NCI-H524 treated with DMSO at 0.1 percent for 48 hours (cell line): Measurements from ENCODE around the gene WNT3.
"Not testable (repeated sequence)": the region's sequence is repeated elsewhere in the genome, so short reads cannot be mapped to it uniquely, and the experiment has no call there.

Source experiments
- DNase-seq: peaks from one replicate; lab custom pipeline; 2025; lab: John Stamatoyannopoulos, UW

The WNT3 gene

DNA sequence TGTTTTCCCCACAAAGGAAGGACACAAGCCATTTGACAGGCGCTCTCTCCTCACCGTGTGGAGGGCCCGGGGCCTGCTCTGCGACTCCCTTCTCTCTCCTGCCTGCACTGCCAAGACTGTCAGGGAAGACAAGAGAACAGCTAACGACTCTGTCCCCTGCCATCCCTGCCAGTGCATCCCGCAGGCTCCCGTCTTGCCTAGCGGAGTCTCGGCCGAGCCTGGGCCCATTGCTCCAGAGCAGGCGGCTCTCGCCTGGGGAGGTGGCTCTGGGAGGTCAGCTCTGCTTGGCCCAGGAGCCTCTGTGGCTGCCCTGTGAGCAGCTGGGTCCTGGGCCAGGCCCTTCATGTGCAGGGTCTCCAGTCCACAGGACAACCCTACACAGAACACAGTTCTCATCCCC lies 53.0 kb downstream of the WNT3 start:
- DNase-seq = no peak

- no peak for DNase-seq
Observed at GRCh38 chr17:46764709-46765401, 53.6 kb downstream of the WNT3 start.

DNA sequence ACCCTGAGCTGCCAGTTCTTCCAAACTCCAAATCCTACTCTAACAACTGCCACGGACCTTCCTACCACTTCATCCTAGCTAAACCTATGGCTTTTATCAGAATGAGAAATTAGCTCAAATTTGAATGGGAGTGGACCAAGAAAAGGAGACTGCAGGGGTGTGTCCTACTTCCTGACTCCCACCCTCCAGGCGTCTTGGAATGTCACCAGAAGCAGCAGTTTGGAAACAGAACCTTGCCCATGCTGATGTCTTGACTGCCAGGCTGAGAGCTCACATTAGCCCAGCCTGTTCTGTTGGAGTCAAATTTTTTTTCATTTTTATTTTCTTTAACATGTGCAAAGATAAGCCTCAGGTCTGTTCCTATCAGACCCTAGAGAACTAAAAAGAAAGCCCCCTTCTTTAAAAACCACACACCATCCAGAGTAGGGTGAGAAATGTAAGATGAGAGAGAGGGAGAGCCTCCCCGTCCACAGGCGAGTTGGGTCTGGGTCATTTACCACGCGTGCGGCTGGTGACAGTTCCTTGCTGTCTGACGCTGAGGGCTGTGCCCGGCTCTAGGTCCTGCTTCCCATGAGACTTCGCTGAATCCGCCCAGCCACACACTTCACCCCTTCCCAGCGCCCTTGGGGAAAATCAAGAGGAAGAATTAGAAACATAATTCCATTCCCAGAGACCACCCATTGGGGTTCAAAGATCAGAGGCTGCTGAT lies 54.3 kb downstream of the WNT3 start:
- no peak for DNase-seq

GRCh38 chr17:46763416-46763815 lies 55.1 kb downstream of the WNT3 start:
- DNase-seq = no peak

GRCh38 chr17:46759141-46759540 lies 59.4 kb downstream of the WNT3 start:
- DNase-seq = no peak

DNA sequence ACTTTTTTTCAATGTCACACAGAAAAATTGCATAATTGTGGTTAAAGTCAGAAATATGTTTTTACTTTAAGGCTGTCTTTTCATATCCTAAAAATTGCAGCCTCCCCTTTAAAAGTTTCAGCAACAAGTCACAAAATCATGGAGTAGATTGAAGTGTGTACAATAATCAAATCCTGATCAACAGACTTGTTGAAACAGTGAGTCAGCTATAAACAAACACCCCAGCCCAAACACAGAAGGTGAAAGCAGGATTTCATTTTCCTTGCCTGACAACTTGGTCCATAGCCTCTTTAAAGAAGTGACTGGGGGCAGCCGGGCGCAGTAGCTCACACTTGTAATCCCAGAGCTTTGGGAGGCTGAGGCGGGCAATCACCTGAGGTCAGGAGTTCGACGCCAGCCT lies 59.9 kb downstream of the WNT3 start:
- no peak for DNase-seq

GRCh38 chr17:46757588-46757987 lies 60.9 kb downstream of the WNT3 start:
- not testable (repeated sequence) for DNase-seq

- DNase-seq = no peak
Observed at GRCh38 chr17:46756861-46757260, 61.6 kb downstream of the WNT3 start.

- DNase-seq = no peak
Observed at GRCh38 chr17:46756081-46756735, 62.3 kb downstream of the WNT3 start.

- no peak for DNase-seq
Observed at GRCh38 chr17:46753776-46754175, 64.7 kb downstream of the WNT3 start.

- no peak for DNase-seq
Observed at GRCh38 chr17:46751425-46751824, 67.1 kb downstream of the WNT3 start.

GRCh38 chr17:46745376-46745775 lies 73.1 kb downstream of the WNT3 start:
- no peak for DNase-seq

- DNase-seq = no peak
Observed at GRCh38 chr17:46744441-46744840, 74.1 kb downstream of the WNT3 start.

DNA sequence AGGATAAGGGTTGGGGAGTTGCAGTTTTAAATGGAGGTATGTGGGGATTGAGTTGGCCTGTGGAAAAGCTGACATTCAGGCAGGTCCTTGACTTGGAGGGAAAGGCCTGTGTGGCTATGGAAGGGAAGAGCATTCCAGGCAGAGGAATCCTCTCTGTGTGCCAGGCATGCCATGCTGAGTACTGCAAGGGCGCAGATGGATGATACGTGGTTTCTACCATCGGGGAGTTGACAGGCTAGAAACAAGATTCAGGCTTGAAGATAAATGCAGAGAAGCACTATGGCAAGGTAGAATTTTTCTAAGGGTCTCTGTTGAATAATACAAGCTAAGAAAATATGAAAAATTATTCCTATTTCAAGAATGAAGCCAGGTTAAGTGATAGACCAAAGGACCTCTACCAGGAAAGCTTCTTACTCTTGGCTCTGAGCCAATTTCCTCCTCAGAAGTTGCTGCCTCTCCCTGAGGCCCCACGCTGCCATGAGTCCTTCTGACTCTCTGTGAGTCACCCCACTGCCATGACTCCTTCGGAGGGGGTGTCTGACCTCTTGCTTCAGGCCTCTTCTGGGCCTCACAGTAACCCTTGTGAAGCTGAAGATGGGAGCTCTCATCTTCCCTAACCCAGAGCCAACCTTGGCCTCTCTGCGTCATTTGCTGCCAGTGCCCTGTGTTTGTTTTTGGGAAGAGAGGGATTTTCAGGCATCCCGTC lies 75.8 kb downstream of the WNT3 start:
- DNase-seq = no peak

DNA sequence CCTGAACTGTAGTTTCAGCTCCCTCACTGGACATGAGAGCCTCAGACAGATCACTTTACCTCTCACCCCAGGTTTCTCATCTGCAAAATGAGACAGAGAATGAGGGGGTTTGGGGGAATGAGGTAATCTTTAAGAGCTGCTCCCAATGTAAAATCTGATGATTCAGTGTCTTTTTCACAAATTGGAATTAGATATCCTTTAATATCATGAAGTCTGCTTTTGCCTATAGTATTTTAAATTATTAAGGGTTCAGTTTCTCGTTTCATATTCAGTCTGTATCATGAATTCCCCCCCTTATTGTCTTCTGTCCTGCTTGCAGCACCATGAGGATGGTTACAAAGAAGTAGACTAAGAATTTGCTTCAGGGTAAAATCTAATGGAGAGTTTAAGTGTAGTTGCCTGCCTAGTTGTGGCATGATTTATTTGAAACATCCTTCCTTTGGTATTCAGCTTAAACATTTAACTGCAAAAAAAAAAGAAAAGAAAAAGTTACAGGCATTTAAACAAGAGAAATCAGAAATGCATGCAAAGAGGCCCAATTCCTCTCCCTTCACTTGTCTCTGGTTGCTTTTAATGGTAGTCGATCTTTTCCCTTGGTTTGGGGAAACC lies 77.3 kb downstream of the WNT3 start:
- no peak for DNase-seq

GRCh38 chr17:46739982-46740381 lies 78.5 kb downstream of the WNT3 start:
- no peak for DNase-seq

DNA sequence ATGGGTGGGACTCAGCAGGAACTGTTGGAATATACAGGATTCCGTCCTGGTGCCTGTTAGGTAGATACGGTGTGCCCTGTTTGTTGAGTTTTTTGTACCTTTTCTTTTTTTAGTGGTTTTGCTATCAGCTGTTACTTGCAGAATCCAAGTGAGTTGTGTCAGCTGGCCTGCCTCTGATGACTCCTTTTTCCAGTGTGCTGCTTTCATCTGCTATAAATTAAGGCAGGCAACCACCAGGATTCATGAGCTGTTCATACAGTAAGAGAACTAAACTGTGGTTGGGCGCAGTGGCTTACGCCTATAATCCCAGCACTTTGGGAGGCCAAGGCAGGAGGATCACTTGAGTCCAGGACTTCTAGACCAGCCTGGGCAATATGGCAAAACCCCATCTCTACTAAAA lies 79.9 kb downstream of the WNT3 start:
- no peak for DNase-seq

GRCh38 chr17:46737326-46737725 lies 81.2 kb downstream of the WNT3 start:
- DNase-seq = no peak

- no peak for DNase-seq
Observed at GRCh38 chr17:46736100-46736499, 82.4 kb downstream of the WNT3 start.

GRCh38 chr17:46733837-46734475 lies 84.5 kb downstream of the WNT3 start:
- DNase-seq = no peak

GRCh38 chr17:46732754-46733398 lies 85.6 kb downstream of the WNT3 start:
- DNase-seq = no peak
